Fibroblast of lung (primary cell): ENCODE data around the gene CCDC93. TPM values are rescaled to one million over a fixed set of nuclear protein-coding genes. Genes with fewer than 3 reads are reported as not detected.
"Not testable (repeated sequence)": the region's sequence is repeated elsewhere in the genome, so short reads cannot be mapped to it uniquely, and the experiment has no call there.

Experiments
- DNase-seq, 2 donors: peaks; one replicate each; pipeline versions ENCODE4 v3.0.0 to v3.0.0-alpha.2; 2010; ENCODE audit warnings: low read depth in 2 of 2
- H2AFZ ChIP-seq: 2 replicates; pipeline ENCODE4 v1.5.1; 2012; ENCODE audit warnings: low read length, control low read depth, inconsistent platforms
- H3K27ac ChIP-seq: 2 replicates; pipeline ENCODE4 v1.5.1; 2011; ENCODE audit warnings: low read length, control low read depth; ENCODE audit not compliant: insufficient read depth
- H3K27me3 ChIP-seq: 2 replicates; pipeline ENCODE4 v1.5.1; 2011; ENCODE audit warnings: mild to moderate bottlenecking, low read length; ENCODE audit not compliant: control insufficient read depth, insufficient read depth
- H3K36me3 ChIP-seq: 2 replicates; pipeline ENCODE4 v1.5.1; 2011; ENCODE audit warnings: low read length; ENCODE audit not compliant: control insufficient read depth, insufficient read depth
- H3K4me1 ChIP-seq: 2 replicates; pipeline ENCODE4 v1.5.1; 2011; ENCODE audit warnings: low read length; ENCODE audit not compliant: control insufficient read depth, insufficient read depth; ENCODE audit errors: extremely low read depth
- H3K4me2 ChIP-seq: 2 replicates; pipeline ENCODE4 v1.5.1; 2011; ENCODE audit warnings: low read length, control low read depth; ENCODE audit not compliant: insufficient read depth; ENCODE audit errors: extremely low read depth
- H3K4me3 ChIP-seq, 4 experiments: fragments of 200-600 bp in 1 of 4; sonication (generic) in 1 of 4; replicated peaks in 1 of 4; 2 replicates each; pipeline ENCODE4 v1.5.1; 2011 to 2016; ENCODE audit warnings: low read length in 4 of 4, low read depth in 3 of 4, mild to moderate bottlenecking in 3 of 4, control low read depth in 2 of 4, inconsistent platforms in 1 of 4, mixed read lengths in 1 of 4; ENCODE audit not compliant: insufficient read depth in 1 of 4; ENCODE audit errors: control extremely low read depth in 1 of 4
- H3K79me2 ChIP-seq: 2 replicates; pipeline ENCODE4 v1.5.1; 2012; ENCODE audit warnings: mild to moderate bottlenecking, low read length, inconsistent platforms; ENCODE audit not compliant: control insufficient read depth, insufficient read depth
- H3K9ac ChIP-seq: 2 replicates; pipeline ENCODE4 v1.5.1; 2011; ENCODE audit warnings: mild to moderate bottlenecking, low read length, control low read depth; ENCODE audit not compliant: insufficient read depth
- H3K9me3 ChIP-seq: 2 replicates; pipeline ENCODE4 v1.5.1; 2012; ENCODE audit warnings: low read depth, low read length; ENCODE audit not compliant: control insufficient read depth, insufficient read depth
- H4K20me1 ChIP-seq: 2 replicates; pipeline ENCODE4 v1.5.1; 2011; ENCODE audit warnings: low read length; ENCODE audit not compliant: control insufficient read depth, insufficient read depth; ENCODE audit errors: extremely low read depth
- EZH2 ChIP-seq: IDR thresholded peaks from 2 replicates; pipeline ENCODE4 v1.5.1; 2012; ENCODE audit warnings: low read length, control low read depth, mild to moderate bottlenecking; ENCODE audit errors: missing control alignments
- polyA plus RNA-seq, 2 donors: library from polyadenylated mRNA; depleted of rRNA in 1 of 2; stranded (reverse) in 1 of 2; unstranded in 1 of 2; fragments of >200 nt; gene quantifications; 2 replicates each; pipeline ENCODE4 v1.2.1, GENCODE V29; 2011 to 2012; ENCODE audit warnings: missing spikeins in 1 of 2
- total RNA-seq: library from RNA; depleted of rRNA; stranded (reverse); fragments of >200 nt; gene quantifications from 2 replicates; pipeline ENCODE4 v1.2.1, GENCODE V29; 2014
- TF ChIP-seq, protein P1 (sequence below), 2 donors: IDR thresholded peaks in 1 of 2; conservative IDR thresholded peaks in 1 of 2; 1 replicate in 1 of 2; 2 replicates in 1 of 2; pipeline ENCODE4 v1.5.1; 2011 to 2012; ENCODE audit warnings: low read length in 2 of 2, control low read depth in 1 of 2, inconsistent platforms in 1 of 2, low read depth in 1 of 2, mild to moderate bottlenecking in 1 of 2

Gene CCDC93
- total and polyA plus RNA-seq, 2 donors (not counting 1 experiment from before 2014, with no cell fraction given), result 15.1 to 32.0 TPM

DNA sequence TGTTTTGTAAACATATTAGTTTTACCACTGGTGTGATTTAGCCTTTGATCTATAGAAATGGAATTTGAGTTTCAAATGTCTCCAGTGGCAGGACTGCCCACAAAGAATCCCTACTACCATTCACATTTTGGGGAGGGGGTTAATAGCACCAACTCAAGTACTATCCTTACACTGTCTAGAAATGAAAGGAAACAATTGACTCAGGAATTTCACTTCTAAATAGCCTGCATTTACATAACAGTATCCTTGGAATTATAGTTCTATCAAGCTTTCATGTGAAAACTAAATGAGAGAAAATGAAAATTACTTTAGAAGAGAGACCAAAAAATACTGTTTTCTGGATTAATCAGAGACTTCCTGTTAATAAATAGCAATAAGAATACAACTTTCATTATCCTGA is 7.5 kb upstream of the CCDC93 start:
- no peaks in the 10 kb centered on the region for H3K79me2 ChIP-seq
- no peaks in the 10 kb centered on the region for H4K20me1 ChIP-seq
- no peak overlapping the region for H2AFZ ChIP-seq
- H3K27ac ChIP-seq, result no peak overlapping the region
- no peaks in the 10 kb centered on the region for H3K36me3 ChIP-seq
- no peak overlapping the region for H3K4me3 ChIP-seq
- peaks cover 3% of the 10 kb centered on the region for H3K27me3 ChIP-seq
- no peak overlapping the region for H3K4me2 ChIP-seq
- H3K4me1 ChIP-seq, result no peaks in the 10 kb centered on the region
- H3K9ac ChIP-seq, result no peak overlapping the region
- DNase-seq, result no peak
- no peaks in the 10 kb centered on the region for H3K9me3 ChIP-seq
- TF ChIP-seq, protein P1, sequence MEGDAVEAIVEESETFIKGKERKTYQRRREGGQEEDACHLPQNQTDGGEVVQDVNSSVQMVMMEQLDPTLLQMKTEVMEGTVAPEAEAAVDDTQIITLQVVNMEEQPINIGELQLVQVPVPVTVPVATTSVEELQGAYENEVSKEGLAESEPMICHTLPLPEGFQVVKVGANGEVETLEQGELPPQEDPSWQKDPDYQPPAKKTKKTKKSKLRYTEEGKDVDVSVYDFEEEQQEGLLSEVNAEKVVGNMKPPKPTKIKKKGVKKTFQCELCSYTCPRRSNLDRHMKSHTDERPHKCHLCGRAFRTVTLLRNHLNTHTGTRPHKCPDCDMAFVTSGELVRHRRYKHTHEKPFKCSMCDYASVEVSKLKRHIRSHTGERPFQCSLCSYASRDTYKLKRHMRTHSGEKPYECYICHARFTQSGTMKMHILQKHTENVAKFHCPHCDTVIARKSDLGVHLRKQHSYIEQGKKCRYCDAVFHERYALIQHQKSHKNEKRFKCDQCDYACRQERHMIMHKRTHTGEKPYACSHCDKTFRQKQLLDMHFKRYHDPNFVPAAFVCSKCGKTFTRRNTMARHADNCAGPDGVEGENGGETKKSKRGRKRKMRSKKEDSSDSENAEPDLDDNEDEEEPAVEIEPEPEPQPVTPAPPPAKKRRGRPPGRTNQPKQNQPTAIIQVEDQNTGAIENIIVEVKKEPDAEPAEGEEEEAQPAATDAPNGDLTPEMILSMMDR (conservative IDR thresholded peaks at IDR 0.05 in 1 of 2, IDR thresholded peaks at IDR 0.05 in 1 of 2; ENCODE audit: low read depth in 1 of 2, low read length in 2 of 2), result no peak
- TF ChIP-seq EZH2, result no peak

DNA sequence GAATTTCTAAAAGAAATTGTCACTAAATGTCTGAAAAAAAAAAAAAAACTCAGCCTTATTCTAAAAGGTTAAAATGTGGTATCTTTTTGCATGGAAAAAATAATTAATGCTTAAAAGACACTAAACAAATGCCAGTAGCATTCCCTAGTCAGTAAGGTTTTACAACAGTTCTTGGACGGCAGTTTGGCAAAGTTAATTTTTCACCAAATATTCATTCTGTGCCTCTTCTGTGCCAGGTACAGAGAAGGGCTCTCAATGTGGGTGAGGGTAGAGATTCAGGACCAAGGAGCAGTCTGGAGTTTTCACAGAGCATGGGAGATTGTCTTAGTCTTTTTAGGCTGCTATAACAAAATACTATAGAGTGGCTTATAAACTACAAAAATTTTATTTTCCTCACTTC is 6.0 kb upstream of the CCDC93 start:
- Histone ChIP-seq H4K20me1 (no peaks in the 10 kb centered on the region), H3K9ac (no peak overlapping the region), H3K27ac (no peak overlapping the region), H3K27me3 (peaks cover 3% of the 10 kb centered on the region), H3K79me2 (no peaks in the 10 kb centered on the region), H3K4me2 (no peak overlapping the region), H3K9me3 (no peaks in the 10 kb centered on the region), H2AFZ (no peak overlapping the region), H3K4me3 (no peak overlapping the region), H3K4me1 (no peaks in the 10 kb centered on the region), H3K36me3 (no peaks in the 10 kb centered on the region)
- TF ChIP-seq EZH2, result no peak
- TF ChIP-seq, protein P1 (conservative IDR thresholded peaks at IDR 0.05 in 1 of 2, IDR thresholded peaks at IDR 0.05 in 1 of 2; ENCODE audit: low read depth in 1 of 2, low read length in 2 of 2), result no peak
- DNase-seq, result no peak

DNA sequence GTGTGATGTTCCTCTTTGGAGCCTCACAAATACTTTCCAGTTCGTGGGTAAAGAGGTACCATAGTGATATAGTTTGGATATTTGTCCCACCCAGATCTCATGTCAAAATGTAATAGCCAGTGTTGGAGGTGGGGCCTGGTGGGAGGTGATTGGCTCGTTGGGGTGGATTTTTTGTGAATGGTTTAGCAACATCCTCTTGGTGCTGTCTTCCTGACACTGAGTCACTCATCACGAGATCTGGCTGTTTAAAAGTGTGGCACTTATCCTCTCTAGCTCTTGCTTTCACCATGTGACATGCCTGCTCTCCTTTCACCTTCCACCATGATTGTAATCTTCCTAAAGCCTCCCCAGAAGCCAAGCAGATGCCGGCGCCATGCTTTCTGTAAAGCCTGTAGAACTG is 3.0 kb upstream of the CCDC93 start:
- Histone ChIP-seq H3K4me3 (no peak overlapping the region), H3K27ac (no peak overlapping the region), H3K9me3 (no peaks in the 10 kb centered on the region), H4K20me1 (no peaks in the 10 kb centered on the region), H2AFZ (no peak overlapping the region), H3K79me2 (peaks cover 18% of the 10 kb centered on the region), H3K4me1 (no peaks in the 10 kb centered on the region), H3K27me3 (peaks cover 3% of the 10 kb centered on the region), H3K4me2 (no peak overlapping the region), H3K9ac (no peak overlapping the region), H3K36me3 (no peaks in the 10 kb centered on the region)
- DNase-seq, result no peak
- TF ChIP-seq, protein P1 (conservative IDR thresholded peaks at IDR 0.05 in 1 of 2, IDR thresholded peaks at IDR 0.05 in 1 of 2; ENCODE audit: low read depth in 1 of 2, low read length in 2 of 2), result no peak
- no peak for TF ChIP-seq EZH2

DNA sequence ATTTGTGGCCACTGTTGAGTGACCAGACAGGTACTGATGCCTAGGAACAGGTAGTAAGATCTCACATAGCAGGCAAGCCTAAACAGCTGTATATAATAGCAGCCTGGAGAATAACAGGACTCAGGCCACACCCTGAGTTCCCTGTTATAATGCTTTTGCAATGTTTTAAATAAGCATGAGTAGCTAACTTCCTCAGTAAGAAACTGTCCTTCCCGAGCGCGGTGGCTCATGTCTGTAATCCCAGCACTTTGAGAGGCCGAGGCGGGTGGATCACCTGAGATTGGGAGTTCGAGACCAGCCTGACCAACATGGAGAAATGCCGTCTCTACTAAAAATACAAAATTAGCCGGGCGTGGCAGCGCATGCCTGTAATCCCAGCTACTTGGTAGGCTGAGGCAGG is 1.9 kb upstream of the CCDC93 start:
- H3K27ac ChIP-seq, H3K36me3 ChIP-seq, H2AFZ ChIP-seq, H4K20me1 ChIP-seq, H3K9me3 ChIP-seq, H3K4me1 ChIP-seq, H3K27me3 ChIP-seq, H3K4me2 ChIP-seq, DNase-seq, H3K4me3 ChIP-seq, H3K9ac ChIP-seq: not testable (repeated sequence)
- H3K79me2 ChIP-seq, result peaks cover 28% of the 10 kb centered on the region
